ENCODE measurements around the gene C3AR1.
"Not testable (repeated sequence)": the region's sequence is repeated elsewhere in the genome, so short reads cannot be mapped to it uniquely, and the experiment has no call there.

The C3AR1 gene

DNA sequence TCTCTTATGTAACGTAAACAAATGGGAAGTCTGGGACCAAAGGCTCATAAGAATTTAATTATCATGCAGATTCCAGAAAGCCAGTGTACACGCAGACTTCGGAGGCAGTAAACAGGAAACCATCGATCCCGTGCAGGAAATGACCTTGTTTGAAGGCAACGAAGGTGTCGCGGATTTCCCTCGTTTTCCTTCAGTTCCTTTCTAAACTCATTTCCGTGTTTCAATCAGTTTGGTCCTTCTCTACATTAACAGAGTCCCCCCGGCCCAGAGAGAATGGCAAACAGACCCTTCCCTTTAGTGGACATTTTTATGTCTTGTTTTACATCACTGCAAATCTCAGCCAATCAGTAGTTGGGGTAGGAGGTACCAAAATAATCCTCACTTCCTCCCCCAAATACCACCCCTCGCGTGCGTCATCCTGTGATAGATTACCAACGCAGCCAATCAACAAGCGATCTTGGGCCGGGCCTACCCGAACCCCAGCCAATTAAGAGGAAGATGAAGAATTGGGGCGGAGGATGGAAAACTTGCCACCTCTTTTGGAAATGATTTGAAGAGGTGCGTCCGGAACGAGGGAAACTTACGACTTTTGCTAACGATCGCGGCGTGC lies 39.8 kb downstream of the C3AR1 start:
- peak; percentile 99 for DNase-seq

GRCh38 chr12:8018666-8019581 lies 47.2 kb downstream of the C3AR1 start:
- DNase-seq, result no peak

- DNase-seq, result not testable (repeated sequence)
Observed at GRCh38 chr12:8018213-8018612, 47.9 kb downstream of the C3AR1 start.

DNA sequence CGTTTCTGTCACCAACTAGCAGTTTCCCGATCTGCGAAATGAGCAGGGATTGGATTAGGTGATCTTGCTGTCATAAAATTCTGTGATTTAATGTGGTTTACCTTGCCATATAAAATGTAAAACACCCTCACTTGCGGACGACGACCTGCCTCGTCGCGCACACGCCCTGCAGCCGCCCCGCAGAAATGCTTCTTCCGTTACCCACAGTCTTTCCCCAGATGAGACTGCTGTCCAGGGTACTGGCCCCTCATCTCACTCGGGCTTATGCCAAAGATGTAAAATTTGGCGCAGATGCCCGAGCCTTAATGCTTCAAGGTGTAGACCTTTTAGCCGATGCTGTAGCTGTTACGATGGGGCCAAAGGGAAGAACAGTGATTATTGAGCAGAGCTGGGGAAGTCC lies 51.3 kb downstream of the C3AR1 start:
- DNase-seq, result no peak

DNA sequence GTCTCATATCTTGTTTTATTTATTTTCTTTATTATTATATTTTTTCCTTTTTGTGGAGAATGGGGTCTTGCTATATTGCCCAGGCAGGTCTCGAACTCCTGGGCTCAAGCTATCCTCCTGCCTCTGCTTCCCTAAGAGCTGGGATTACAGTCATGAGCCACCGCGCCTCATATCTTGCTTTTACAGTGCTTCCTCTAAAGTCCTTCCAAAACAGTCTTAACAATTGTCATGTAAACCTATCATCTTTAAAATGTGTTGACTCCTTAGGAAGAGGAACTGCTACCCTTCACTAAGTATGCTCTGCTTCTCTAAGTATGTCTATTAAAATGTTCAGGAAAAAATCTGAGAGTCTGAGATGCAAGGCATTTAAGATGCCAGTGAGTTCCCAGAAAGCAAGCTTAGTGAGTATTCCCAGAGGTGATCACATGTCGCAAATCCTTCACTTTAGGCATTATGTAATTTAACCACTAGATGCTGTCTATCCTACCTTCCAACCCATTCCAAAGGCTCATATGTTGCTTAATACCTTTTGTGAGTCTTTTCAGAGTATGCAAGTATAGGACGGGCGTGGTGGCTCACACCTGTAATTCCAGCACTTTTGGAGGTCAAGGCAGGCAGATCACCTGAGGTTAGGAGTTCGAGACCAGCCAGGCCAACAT lies 53.4 kb downstream of the C3AR1 start:
- no peak for DNase-seq

DNA sequence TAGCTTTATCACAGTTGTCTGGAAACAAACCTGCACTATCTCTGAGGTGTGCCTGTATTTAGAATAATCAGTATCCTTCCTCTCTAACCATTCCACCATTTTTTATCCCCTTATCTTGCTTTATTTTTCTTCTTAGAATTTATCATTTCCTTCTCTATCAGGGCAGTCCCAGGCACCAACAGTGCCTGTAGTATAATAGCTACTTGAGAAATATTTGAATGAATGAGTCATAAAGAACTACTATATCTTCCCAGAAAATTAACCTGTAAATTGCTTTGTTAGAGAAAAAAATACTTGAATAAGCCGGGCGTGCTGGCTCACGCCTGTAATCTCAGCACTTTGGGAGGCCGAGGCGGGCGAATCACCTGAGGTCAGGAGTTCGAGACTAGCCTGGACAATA lies 54.8 kb downstream of the C3AR1 start:
- DNase-seq, result no peak
